ENCODE measurements around the gene PHTF2. TPM values are rescaled to one million over a fixed set of nuclear protein-coding genes. Genes with fewer than 3 reads are reported as not detected.

The PHTF2 gene
- total RNA-seq, 2 donors from 2014 or later = 17.3 to 17.7 TPM

GRCh38 chr7:78006063-78006755 lies 207.6 kb downstream of the PHTF2 start:
- ATAC-seq (no peak), DNase-seq (no peak)
- intact Hi-C loops (cut with DNase I) = no loop called here

Other genes starting within 250 kb of the PHTF2 start
- 1 to 10 TPM; 9.5 to 9.7 TPM for gene RSBN1L, start 102.3 kb upstream of the PHTF2 start, total RNA-seq
- 10 to 100 TPM in 1 of 2 donors, 1 to 10 TPM in 1; 7.6 to 11.3 TPM for gene TMEM60, start 339 bp upstream of the PHTF2 start, total RNA-seq